Left ventricle myocardium inferior (tissue), 1 donor: ENCODE data around the gene ZKSCAN3. TPM values are rescaled to one million over a fixed set of nuclear protein-coding genes. Genes with fewer than 3 reads are reported as not detected.

Experiments used
- DNase-seq: peaks from one replicate; pipeline ENCODE4 v3.0.0-alpha.2; 2020
- H3K27ac ChIP-seq: fragments of 200-600 bp; replicated peaks from 2 replicates; pipeline ENCODE4 v1.8.0; 2021
- H3K27me3 ChIP-seq: fragments of 200-600 bp; 2 replicates; pipeline ENCODE4 v1.8.0; 2021; ENCODE audit warnings: low read depth
- H3K36me3 ChIP-seq: fragments of 200-600 bp; 2 replicates; pipeline ENCODE4 v1.8.0; 2021
- H3K4me1 ChIP-seq: fragments of 200-600 bp; 2 replicates; pipeline ENCODE4 v1.8.0; 2021
- H3K4me3 ChIP-seq: fragments of 200-600 bp; 2 replicates; pipeline ENCODE4 v1.8.0; 2021; ENCODE audit warnings: mild to moderate bottlenecking, moderate library complexity
- H3K9me3 ChIP-seq: fragments of 200-600 bp; replicated peaks from 2 replicates; pipeline ENCODE4 v1.8.0; 2021
- CTCF ChIP-seq: fragments of 200-600 bp; IDR thresholded peaks from 2 replicates; pipeline ENCODE4 v1.8.0; 2021; ENCODE audit warnings: antibody characterized with exemption, mild to moderate bottlenecking, borderline replicate concordance
- intact Hi-C: fragments of 100-400 bp; cut with micrococcal nuclease; formaldehyde crosslinking; loops from one replicate; pipeline ENCODE4 v1.11.0; 2022
- total RNA-seq: library from RNA; stranded (reverse); fragmentation: NEBNext Ultra II Directional; extraction: Animal tissue kit (Norgen Biotek cat#: 25700); gene quantifications from one replicate; pipeline ENCODE4 v1.2.1, GENCODE V29; 2021
- donor health status: DM: no; HTN: yes; CAD: no; lungs with severe emphysema.

ZKSCAN3 gene
- total RNA-seq, 1 donor from 2014 or later = 4.1 TPM

GRCh38 chr6:28408076-28408802 lies 58.5 kb downstream of the ZKSCAN3 start:
- peaks cover 56% of the 10 kb centered on the region for H3K27me3 ChIP-seq
- intact Hi-C loops = no loop called here
- H3K4me1 ChIP-seq = no peaks in the 10 kb centered on the region
- no peaks in the 10 kb centered on the region for H3K36me3 ChIP-seq
- no peak for TF ChIP-seq CTCF
- H3K4me3 ChIP-seq = no peak overlapping the region
- no peak overlapping the region for H3K27ac ChIP-seq
- no peaks in the 10 kb centered on the region for H3K9me3 ChIP-seq
- DNase-seq = no peak

- TF ChIP-seq CTCF = no peak
- Histone ChIP-seq H3K9me3 (peaks cover 6% of the 10 kb centered on the region), H3K27me3 (peaks cover 40% of the 10 kb centered on the region), H3K4me1 (no peaks in the 10 kb centered on the region), H3K36me3 (no peaks in the 10 kb centered on the region), H3K4me3 (no peak overlapping the region), H3K27ac (no peak overlapping the region)
- intact Hi-C loops = no loop called here
- no peak for DNase-seq
These were observed 61.0 kb downstream of the ZKSCAN3 start for GRCh38 chr6:28410767-28411166.

- DNase-seq = no peak
- H3K36me3 ChIP-seq = no peaks in the 10 kb centered on the region
- no peak overlapping the region for H3K4me3 ChIP-seq
- no peak overlapping the region for H3K27ac ChIP-seq
- peaks cover 6% of the 10 kb centered on the region for H3K9me3 ChIP-seq
- peaks cover 14% of the 10 kb centered on the region for H3K27me3 ChIP-seq
- H3K4me1 ChIP-seq = no peaks in the 10 kb centered on the region
- intact Hi-C loops = no loop called here
- TF ChIP-seq CTCF = no peak
These were observed 63.9 kb downstream of the ZKSCAN3 start for GRCh38 chr6:28413681-28414080.

Other genes with a start within 250 kb of the ZKSCAN3 start
- 2.1 TPM for gene ZSCAN16, start 225.3 kb upstream of the ZKSCAN3 start, total RNA-seq
- 11.2 TPM for gene ZKSCAN8, start 208.1 kb upstream of the ZKSCAN3 start, total RNA-seq
- gene ZSCAN9, start 124.7 kb upstream of the ZKSCAN3 start, total RNA-seq = 9.7 TPM
- 3.1 TPM for gene ZKSCAN4, start 97.7 kb upstream of the ZKSCAN3 start, total RNA-seq
- gene NKAPL, start 90.7 kb upstream of the ZKSCAN3 start, total RNA-seq = 4.5 TPM
- 13.3 TPM for gene ZSCAN26, start 82.8 kb upstream of the ZKSCAN3 start, total RNA-seq
- 2.4 TPM for gene PGBD1, start 68.4 kb upstream of the ZKSCAN3 start, total RNA-seq
- gene ZSCAN31, start 13.8 kb upstream of the ZKSCAN3 start, total RNA-seq = 8.0 TPM
- gene ZSCAN12, start 49.8 kb downstream of the ZKSCAN3 start, total RNA-seq = 1.8 TPM
- gene ZSCAN23, start 93.5 kb downstream of the ZKSCAN3 start, total RNA-seq = 1.5 TPM
- gene GPX6, start 165.8 kb downstream of the ZKSCAN3 start, total RNA-seq = not detected
- not detected for gene GPX5, start 175.9 kb downstream of the ZKSCAN3 start, total RNA-seq